IPS DF 4.7 (cell line): ENCODE results near the gene CCDC149.
"Not testable (repeated sequence)": the region's sequence is repeated elsewhere in the genome, so short reads cannot be mapped to it uniquely, and the experiment has no call there.

ENCODE experiments used
- DNase-seq: peaks from one replicate; pipeline ENCODE4 v3.0.0-alpha.2; 2013; ENCODE audit warnings: low spot score; ENCODE audit errors: extremely low read depth

Gene CCDC149

DNA sequence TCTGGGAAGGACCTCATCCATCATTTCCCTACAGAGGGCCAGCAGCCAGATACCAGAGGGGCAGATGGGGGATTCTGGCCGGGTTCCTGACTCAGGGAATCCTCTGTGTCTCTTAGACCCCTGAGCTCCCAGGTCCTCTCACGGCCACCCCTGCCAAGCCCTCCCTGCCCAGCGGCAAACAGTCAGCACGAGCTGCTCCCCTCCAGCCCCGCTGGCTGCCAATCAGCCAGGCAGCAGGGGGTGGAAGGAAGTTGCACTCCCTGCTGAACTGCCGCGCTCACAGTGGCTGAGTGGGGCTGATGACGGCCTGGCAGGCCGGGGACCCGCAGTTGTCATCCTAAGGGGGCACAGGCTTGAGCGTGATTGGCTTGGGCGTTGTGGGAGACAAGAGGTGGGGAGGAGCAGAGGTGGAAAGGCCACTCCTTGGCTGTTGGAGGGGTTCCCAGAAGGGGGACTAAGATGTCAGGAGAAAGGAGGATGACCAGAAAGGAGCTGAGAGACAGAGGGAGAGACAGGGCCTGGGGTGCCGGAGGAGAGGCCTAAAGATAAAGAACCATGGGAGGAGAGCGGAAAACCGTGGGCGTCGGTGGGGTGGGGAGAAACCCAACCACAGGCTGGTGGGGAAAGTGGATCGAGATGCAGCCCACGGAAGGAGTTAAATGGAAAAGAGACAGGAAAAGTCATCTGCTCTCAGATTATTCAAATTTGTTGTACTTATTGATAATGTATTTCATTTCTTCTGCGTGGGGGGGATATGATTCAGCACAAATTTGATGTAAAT, 4.4 kb upstream of the CCDC149 start:
- DNase-seq = no peak

DNA sequence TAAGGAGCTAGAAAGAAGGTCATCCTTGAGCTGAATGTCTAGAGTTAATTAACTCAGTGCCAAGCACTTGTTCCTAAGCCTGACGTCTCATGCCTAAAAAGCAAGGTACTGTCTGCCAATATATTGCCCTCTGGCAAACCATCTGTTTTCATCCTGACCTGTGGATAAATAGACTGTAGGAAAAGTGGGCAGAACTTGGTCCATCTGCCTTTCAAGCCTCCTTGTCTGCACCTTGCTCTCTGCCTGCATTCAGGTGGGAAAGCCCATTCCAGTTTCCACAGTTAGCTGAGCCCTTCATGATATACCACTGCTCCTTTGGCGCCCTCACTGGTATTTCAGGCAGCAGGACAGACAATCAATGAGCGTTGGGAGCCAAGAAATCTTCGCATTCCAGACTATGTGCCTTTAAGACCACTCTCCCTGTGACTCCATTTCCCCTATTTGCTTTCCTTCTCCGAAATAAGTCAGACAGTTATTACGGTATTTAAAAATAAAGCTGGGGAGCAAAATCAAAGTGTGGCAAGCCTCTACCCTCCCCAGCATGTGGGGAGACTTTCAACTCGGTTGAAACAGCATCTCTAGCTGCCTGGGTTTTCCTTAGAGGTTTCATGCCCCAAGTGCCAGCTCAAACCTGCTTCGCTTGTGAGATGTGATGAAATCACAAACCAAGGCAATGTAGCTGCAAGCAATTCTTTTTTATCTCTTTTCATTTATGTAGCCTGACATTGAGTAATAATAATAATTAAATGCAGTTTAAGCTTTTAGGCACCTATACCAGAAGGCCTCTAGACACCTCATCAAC, 2.5 kb upstream of the CCDC149 start:
- DNase-seq = no peak

DNA sequence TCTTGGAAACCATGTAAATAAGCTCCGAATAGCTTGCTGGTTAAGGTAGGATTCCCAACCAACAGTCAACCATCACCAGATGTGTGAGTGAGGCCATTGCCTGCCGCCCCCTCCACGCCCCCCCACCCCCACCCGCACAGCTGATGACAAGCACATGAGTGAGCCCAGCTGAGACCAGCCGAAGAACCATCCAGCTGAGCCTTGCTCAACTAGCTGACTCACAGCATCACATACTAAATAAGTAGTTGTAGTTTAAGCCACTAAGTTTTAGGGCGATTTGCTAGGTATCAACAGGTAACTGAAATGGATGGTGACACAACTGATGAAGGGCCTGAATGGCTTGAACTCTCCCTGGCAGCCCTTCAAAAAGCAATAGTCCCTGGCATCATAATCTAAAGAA, 1.6 kb upstream of the CCDC149 start:
- DNase-seq = no peak

DNA sequence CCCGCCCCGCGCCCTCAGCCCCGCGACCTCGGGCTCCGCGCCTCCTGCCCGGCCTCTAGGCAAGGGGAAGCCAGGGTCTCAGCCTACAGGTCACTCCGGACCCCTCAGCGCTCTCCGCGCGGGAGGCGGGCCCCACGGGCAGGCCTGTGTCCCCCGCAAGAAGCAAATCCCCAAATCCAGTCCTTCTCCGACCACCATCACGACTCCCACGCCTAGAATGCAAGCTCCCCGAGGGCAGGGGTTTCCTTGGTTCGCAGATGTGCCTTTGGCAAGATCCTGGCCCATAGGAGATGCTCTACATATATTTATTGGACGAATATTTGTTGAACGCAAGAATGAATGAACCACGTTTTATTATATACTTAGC, 260 bp upstream of the CCDC149 start:
- DNase-seq = no peak

DNA sequence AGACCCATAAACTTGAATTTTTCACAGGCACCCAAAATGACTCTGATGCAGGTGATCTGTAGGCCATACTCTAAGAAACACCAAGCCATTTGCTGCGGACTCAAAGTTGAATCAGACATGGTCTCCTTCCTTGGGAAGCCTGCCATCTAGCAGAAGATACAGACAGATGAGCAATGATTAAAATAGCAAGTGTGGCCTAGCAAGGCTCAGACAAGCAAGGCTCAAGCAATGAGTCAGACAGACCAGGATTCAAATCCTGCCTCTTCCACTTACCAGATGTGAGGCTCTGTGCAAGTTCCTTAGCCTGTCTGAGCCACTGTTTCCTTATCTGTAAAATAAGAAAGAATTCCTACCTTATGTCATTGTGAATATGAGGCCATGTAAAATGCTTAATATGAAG, 2.3 kb downstream of the CCDC149 start:
- DNase-seq = no peak

GRCh38 chr4:24909606-24910005, 3.2 kb downstream of the CCDC149 start:
- DNase-seq = not testable (repeated sequence)

GRCh38 chr4:24897639-24898038, 15.2 kb downstream of the CCDC149 start:
- DNase-seq = no peak

GRCh38 chr4:24896977-24897376, 15.9 kb downstream of the CCDC149 start:
- DNase-seq = no peak

GRCh38 chr4:24896056-24896455, 16.8 kb downstream of the CCDC149 start:
- no peak for DNase-seq

- no peak for DNase-seq
Measured at GRCh38 chr4:24895461-24895860, 17.4 kb downstream of the CCDC149 start.

GRCh38 chr4:24894846-24895245, 18.0 kb downstream of the CCDC149 start:
- DNase-seq = no peak

DNA sequence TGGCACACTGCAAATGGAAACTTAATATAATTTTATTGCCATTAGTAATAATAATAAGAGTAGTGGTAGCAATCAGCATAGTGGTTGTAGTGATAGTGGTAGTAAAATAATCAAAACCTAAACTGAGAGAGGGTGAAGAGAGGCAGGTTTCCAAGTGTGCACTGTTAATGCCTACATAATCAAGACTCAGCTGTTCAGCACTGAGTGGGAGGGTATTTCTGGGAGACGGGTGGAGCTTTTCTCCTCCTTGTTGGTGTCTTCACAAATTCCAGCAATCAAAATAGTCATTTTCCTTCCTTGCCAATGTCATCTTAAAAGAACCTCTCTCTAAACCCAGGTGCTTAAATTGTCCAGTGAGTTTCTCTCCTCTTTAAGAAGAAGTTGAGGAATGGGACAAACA, 18.6 kb downstream of the CCDC149 start:
- no peak for DNase-seq

DNA sequence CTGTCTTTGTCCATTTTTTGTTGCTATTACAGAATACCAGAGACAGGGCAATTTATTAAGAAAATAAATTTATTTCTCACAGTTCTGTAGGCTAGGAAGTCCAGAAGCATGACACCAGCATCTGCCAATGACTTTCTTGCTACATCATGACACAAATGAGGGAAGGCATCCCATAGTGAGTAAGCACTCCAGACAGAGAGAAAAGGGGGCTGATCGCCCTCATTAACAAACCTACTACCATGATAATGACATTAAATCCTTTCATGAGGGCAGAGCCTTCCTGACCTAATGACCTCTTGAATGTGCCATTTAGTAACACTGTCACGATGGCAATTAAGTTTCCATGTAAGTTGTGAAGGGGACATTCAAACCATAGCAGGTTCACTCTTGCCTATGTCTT, 20.1 kb downstream of the CCDC149 start:
- DNase-seq = no peak

GRCh38 chr4:24892278-24892677, 20.6 kb downstream of the CCDC149 start:
- no peak for DNase-seq

- DNase-seq = no peak
Measured at GRCh38 chr4:24890561-24891126, 22.2 kb downstream of the CCDC149 start.

GRCh38 chr4:24889991-24890390, 22.9 kb downstream of the CCDC149 start:
- no peak for DNase-seq

DNA sequence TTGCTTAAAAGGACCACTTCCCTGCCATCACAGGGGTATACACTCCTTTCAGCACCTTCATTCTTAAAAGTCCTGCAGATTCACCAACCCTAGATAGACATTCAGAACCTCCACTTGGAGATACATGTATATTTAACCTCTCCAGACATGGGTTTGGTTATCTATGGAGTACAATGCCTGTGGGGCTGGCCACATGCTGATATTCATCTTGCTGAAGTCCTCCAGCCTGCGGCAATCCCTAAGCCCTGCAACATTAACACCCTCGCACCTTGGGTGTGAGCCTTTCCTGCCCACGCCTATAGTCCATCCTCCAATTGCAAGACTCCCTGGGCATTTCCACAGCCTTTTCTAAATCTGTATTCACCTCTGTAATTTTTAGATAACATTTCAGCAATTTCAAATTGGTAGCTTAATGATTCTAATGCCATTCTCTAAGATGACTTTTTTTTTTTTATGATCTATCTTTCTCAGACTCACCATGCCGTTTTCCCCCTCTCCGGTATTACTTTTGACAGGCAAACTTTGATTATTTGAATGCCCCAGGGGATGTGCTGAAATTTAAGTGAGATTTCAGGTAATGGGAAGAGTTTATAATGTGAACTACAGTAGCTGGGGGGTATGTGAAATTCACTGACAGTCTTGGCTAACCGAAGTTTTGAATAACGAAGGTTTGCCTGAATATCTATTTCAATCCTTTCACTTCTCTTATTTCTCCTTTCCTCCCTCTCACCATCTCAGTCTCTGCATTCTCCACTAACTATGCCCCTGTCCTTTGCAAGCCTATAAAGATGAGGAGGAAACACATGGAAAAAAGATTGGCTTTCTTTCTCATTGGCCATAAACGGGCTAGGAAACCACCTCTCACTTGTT, 24.1 kb downstream of the CCDC149 start:
- no peak for DNase-seq

GRCh38 chr4:24887881-24888430, 24.9 kb downstream of the CCDC149 start:
- DNase-seq = no peak

GRCh38 chr4:24886596-24886995, 26.2 kb downstream of the CCDC149 start:
- no peak for DNase-seq

GRCh38 chr4:24885342-24885741, 27.5 kb downstream of the CCDC149 start:
- DNase-seq = no peak

DNA sequence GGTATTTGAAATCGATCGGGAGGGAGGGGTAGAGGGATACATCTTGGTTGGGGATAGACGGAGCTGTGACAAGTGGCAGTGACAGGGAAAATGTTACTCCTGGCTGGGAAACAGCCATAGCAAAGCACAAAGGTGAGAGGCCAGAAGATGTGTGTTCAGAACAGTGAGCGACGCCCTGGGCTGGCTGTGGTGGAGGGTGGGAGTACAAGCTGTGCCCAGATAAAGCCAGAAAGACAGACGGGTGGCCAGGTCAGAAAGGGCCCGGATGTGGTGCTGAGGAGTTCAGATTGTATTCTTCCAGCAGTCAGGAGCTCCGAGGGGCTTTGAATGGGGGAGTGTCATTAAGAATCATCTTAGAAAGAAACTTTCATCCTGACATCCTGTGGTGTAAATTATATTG, 27.9 kb downstream of the CCDC149 start:
- no peak for DNase-seq
